ENCODE data around the gene PLA2G7. TPM values are rescaled to one million over a fixed set of nuclear protein-coding genes. Genes with fewer than 3 reads are reported as not detected.
"Not testable (repeated sequence)": the region's sequence is repeated elsewhere in the genome, so short reads cannot be mapped to it uniquely, and the experiment has no call there.

Gene PLA2G7
- total and polyA plus RNA-seq, 2 experiments from 2014 or later, result 1.5 TPM; not detected in 1

- H3K9me2 ChIP-seq (replicated peaks; ENCODE audit: insufficient read depth), result no peaks in the 10 kb centered on the region
- WGBS (ENCODE audit: low lambda C conversion rate, missing lambda C conversion rate), result 82% methylated on average over 12 of the region's 12 CpGs
- no peaks in the 10 kb centered on the region for H3K27me3 ChIP-seq
- DNase-seq (ENCODE audit: low spot score), result no peak
- no peaks in the 10 kb centered on the region for H3K9me3 ChIP-seq (ENCODE audit: low read depth)
- H3K36me3 ChIP-seq (replicated peaks; ENCODE audit: insufficient read depth, low read depth), result no peaks in the 10 kb centered on the region
- H4K20me1 ChIP-seq (ENCODE audit: insufficient read depth, poor library complexity, severe bottlenecking), result no peaks in the 10 kb centered on the region
- H2AFZ ChIP-seq, result no peak overlapping the region
- no peak overlapping the region for H3K27ac ChIP-seq
- no peak overlapping the region for H3K4me3 ChIP-seq
- TF ChIP-seq CTCF (IDR thresholded peaks at IDR 0.05; ENCODE audit: poor library complexity) (no peak), EZH2 (IDR thresholded peaks at IDR 0.05; ENCODE audit: borderline replicate concordance) (no peak), EZH2phosphoT487 (IDR thresholded peaks at IDR 0.05; ENCODE audit: low read depth, severe bottlenecking, unreplicated experiment) (no peak)
- no peaks in the 10 kb centered on the region for H3K4me1 ChIP-seq (ENCODE audit: insufficient read depth)
- H3K4me2 ChIP-seq, result no peak overlapping the region
- H3K79me2 ChIP-seq, result no peaks in the 10 kb centered on the region
Observed at GRCh38 chr6:46777476-46778346, 42.5 kb upstream of the PLA2G7 start.

GRCh38 chr6:46776070-46776712 lies 41.0 kb upstream of the PLA2G7 start:
- no peak for DNase-seq (ENCODE audit: low spot score)
- Histone ChIP-seq H3K9me3 (ENCODE audit: low read depth) (no peaks in the 10 kb centered on the region), H3K4me3 (no peak overlapping the region), H3K27me3 (no peaks in the 10 kb centered on the region), H3K36me3 (replicated peaks; ENCODE audit: insufficient read depth, low read depth) (no peaks in the 10 kb centered on the region), H3K4me1 (ENCODE audit: insufficient read depth) (no peaks in the 10 kb centered on the region), H3K27ac (no peak overlapping the region), H3K4me2 (no peak overlapping the region), H3K9me2 (replicated peaks; ENCODE audit: insufficient read depth) (no peaks in the 10 kb centered on the region), H3K79me2 (no peaks in the 10 kb centered on the region), H4K20me1 (ENCODE audit: insufficient read depth, poor library complexity, severe bottlenecking) (no peaks in the 10 kb centered on the region), H2AFZ (no peak overlapping the region)
- WGBS (ENCODE audit: low lambda C conversion rate, missing lambda C conversion rate), result 91% methylated on average over 5 of the region's 5 CpGs
- TF ChIP-seq EZH2phosphoT487 (IDR thresholded peaks at IDR 0.05; ENCODE audit: low read depth, severe bottlenecking, unreplicated experiment) (no peak), EZH2 (IDR thresholded peaks at IDR 0.05; ENCODE audit: borderline replicate concordance) (no peak), CTCF (IDR thresholded peaks at IDR 0.05; ENCODE audit: poor library complexity) (no peak)

- DNase-seq (ENCODE audit: low spot score); H3K79me2 ChIP-seq; H3K27ac ChIP-seq; H3K4me1 ChIP-seq (ENCODE audit: insufficient read depth); H3K4me3 ChIP-seq; H2AFZ ChIP-seq; H3K9me2 ChIP-seq (replicated peaks; ENCODE audit: insufficient read depth); H3K4me2 ChIP-seq; H4K20me1 ChIP-seq (ENCODE audit: insufficient read depth, poor library complexity, severe bottlenecking); H3K36me3 ChIP-seq (replicated peaks; ENCODE audit: insufficient read depth, low read depth); H3K27me3 ChIP-seq; H3K9me3 ChIP-seq (ENCODE audit: low read depth): not testable (repeated sequence)
- 98% methylated on average over 10 of the region's 24 CpGs for WGBS (ENCODE audit: low lambda C conversion rate, missing lambda C conversion rate)
Observed at GRCh38 chr6:46774736-46775135, 39.6 kb upstream of the PLA2G7 start.

GRCh38 chr6:46773201-46773855 lies 38.2 kb upstream of the PLA2G7 start:
- H3K4me1 ChIP-seq (ENCODE audit: insufficient read depth), result no peaks in the 10 kb centered on the region
- H3K9me2 ChIP-seq (replicated peaks; ENCODE audit: insufficient read depth), result no peaks in the 10 kb centered on the region
- H3K27me3 ChIP-seq, result no peaks in the 10 kb centered on the region
- H3K4me3 ChIP-seq, result no peak overlapping the region
- no peak for DNase-seq (ENCODE audit: low spot score)
- H3K27ac ChIP-seq, result no peak overlapping the region
- no peak overlapping the region for H2AFZ ChIP-seq
- no peak overlapping the region for H3K4me2 ChIP-seq
- no peaks in the 10 kb centered on the region for H3K9me3 ChIP-seq (ENCODE audit: low read depth)
- H3K36me3 ChIP-seq (replicated peaks; ENCODE audit: insufficient read depth, low read depth), result no peaks in the 10 kb centered on the region
- H4K20me1 ChIP-seq (ENCODE audit: insufficient read depth, poor library complexity, severe bottlenecking), result no peaks in the 10 kb centered on the region
- TF ChIP-seq CTCF (IDR thresholded peaks at IDR 0.05; ENCODE audit: poor library complexity) (no peak), EZH2 (IDR thresholded peaks at IDR 0.05; ENCODE audit: borderline replicate concordance) (no peak)
- WGBS (ENCODE audit: low lambda C conversion rate, missing lambda C conversion rate), result 73% methylated on average over 1 of the region's 1 CpG
- H3K79me2 ChIP-seq, result no peaks in the 10 kb centered on the region

Data from hepatocyte (in vitro differentiated cells).